Left cardiac atrium (tissue), 4 donors: ENCODE measurements around the gene RPH3AL. TPM values are rescaled to one million over a fixed set of nuclear protein-coding genes. Genes with fewer than 3 reads are reported as not detected.
A peak's percentile ranks its signal among the peaks of the same experiment; 100 is the strongest.
"Not testable (repeated sequence)": the region's sequence is repeated elsewhere in the genome, so short reads cannot be mapped to it uniquely, and the experiment has no call there.

ENCODE experiments used
- ATAC-seq, 2 donors: fragments of 200-7000 bp; cut with Tn5 transposase; one replicate each; pipeline ENCODE4 v1.9.1; 2020; ENCODE audit warnings: mild to moderate bottlenecking in 2 of 2, moderate library complexity in 2 of 2
- DNase-seq: peaks from one replicate; pipeline ENCODE4 v3.0.0-alpha.2; 2020
- intact Hi-C, 2 donors: fragments of 100-400 bp; cut with DNase I; formaldehyde crosslinking; loops; one replicate each; pipeline versions ENCODE4 v1.14.1 to v1.15.1; 2022 to 2023
- total RNA-seq, 2 donors: library from RNA; stranded (reverse); fragmentation: NEBNext Ultra II Directional; extraction: Animal tissue kit (Norgen Biotek cat#: 25700); gene quantifications; one replicate each; pipeline ENCODE4 v1.2.1, GENCODE V29; 2021
- donor health status: DM: no; HTN: yes; CAD: no.
- donor health status: DM: no; HTN: yes; CAD: no; lungs with severe emphysema.
- donor health status: DM: yes; HTN: yes; CAD: no.
- donor health status: Dilated cardiomyopathy.

The RPH3AL gene
- total RNA-seq, 2 donors from 2014 or later, result 5.9 to 10.9 TPM

DNA sequence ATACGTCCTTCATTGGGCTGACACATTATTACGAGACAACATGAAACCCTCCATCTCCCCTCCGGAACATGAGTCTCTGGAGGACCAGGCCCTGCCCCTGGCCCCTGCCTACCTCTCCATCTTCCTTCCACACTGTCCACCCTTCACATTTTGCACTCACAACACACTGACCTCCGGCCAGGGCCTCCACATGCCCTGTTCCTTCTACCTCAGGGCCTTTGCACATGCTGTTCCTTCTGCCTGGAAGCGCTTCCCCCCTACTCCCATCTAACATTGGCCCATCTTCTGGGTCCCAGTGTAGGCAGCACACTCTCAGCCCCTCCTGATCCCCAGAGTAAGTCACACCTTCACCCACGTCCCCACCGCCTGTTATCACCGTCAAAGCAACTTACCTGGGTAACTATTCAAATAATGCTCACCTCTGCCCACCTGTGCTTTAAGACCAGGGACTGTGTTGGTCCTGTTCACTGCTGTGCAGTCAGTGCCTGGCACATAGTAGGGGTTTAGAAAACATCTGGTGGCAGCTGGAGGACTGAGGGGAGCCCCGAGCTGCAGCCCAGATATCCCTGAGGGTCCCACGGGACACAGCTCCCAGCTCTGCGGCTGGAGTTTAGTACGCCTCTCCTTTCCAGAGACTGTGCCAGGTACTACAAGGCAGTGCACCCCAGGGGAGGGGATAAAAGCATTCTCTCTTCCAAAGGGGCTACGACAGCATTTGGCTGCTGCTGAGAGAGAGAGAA is 27.2 kb downstream of the RPH3AL start:
- DNase-seq (no peak), ATAC-seq (no peak)
- intact Hi-C loops, result no loop called here

- intact Hi-C loops, result no loop called here
Observed at GRCh38 chr17:323721-324571, 28.7 kb downstream of the RPH3AL start.

DNA sequence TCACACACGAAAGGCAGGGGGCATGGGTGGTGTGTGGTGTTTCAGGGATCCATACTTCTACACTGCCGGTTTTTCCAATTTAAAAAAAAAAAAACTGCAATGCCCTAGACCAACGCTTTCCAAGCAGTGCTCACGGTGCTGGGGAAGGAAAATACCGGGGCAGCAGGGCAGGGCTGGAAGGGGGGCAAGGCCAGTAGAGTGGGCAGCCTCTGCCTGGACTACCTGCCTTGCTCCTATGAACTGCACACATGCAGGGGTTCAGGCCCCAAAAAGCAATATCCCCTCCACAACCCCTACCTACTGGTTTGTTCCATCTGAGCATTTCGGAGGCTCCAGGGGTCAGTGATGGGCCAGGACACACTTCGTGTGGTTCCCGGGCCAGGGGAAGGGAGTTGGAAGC is 29.4 kb downstream of the RPH3AL start:
- no peak for ATAC-seq
- intact Hi-C loops, result no loop called here
- DNase-seq, result no peak

More at GRCh38 chr17:323721-324571, 28.7 kb downstream of the RPH3AL start:
- DNase-seq, result no peak
- ATAC-seq, result no peak

GRCh38 chr17:322006-322780 is 30.4 kb downstream of the RPH3AL start:
- no peak for DNase-seq
- ATAC-seq, result peak in 1 of 2 donors; percentile 12
- intact Hi-C loops, result no loop called here

DNA sequence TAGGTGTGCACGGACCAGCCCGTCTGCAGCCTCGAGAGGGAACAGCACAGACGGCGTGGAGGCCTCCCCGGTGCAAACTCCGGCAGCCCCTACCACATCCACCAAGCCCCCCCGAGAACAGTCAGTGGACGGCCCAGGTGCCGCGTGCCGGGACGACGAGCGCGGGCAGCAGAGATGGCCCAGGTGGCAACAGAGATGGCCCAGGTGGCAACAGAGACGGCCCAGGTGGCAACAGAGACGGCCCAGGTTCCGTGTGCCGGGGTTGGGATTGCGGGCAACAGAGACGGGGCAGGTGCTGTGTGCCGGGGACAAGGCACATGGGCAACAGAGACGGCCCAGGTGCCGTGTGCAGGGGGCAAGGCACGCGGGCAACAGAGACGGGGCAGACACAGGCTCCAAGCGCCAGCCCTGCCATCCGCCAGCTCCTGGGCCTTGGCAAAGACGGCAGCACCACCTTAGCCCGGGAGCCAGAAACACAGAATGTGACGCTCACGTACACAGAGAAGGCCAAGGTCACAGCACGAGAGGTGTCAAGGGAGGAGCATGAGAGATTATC is 31.1 kb downstream of the RPH3AL start:
- intact Hi-C loops, result no loop called here
- ATAC-seq (peak in 1 of 2 donors; percentile 13), DNase-seq (no peak)

GRCh38 chr17:320809-321385 is 31.7 kb downstream of the RPH3AL start:
- ATAC-seq (peak; percentile 44 to 48), DNase-seq (peak; percentile 25)
- intact Hi-C loops, result no loop called here

GRCh38 chr17:320139-320538 is 32.5 kb downstream of the RPH3AL start:
- intact Hi-C loops, result no loop called here
- ATAC-seq, result peak in 1 of 2 donors; percentile 32
- DNase-seq, result peak; percentile 19

- DNase-seq, result no peak
- intact Hi-C loops, result no loop called here
Observed at GRCh38 chr17:319266-319665, 33.3 kb downstream of the RPH3AL start.

DNA sequence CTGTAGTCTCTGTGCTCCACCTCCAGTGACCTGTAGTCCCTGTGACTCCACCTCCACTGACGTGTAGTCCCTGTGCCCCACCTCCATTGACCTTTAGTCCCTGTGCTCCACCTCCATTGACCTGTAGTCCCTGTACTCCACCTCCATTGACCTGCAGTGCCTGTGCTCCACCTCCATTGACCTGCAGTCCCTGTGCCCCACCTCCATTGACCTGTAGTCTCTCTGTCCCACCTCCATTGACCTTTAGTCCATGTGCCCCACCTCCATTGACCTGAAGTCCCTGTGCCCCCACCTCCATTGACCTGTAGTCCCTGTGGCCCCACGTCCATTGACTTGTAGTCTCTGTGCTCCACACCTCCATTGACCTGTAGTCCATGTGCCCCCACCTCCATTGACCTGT is 35.5 kb downstream of the RPH3AL start:
- intact Hi-C loops, ATAC-seq, DNase-seq: not testable (repeated sequence)

More at GRCh38 chr17:319266-319665, 33.3 kb downstream of the RPH3AL start:
- no peak for ATAC-seq

- intact Hi-C loops, ATAC-seq, DNase-seq: not testable (repeated sequence)
Observed at GRCh38 chr17:315399-315798, 37.2 kb downstream of the RPH3AL start.

DNA sequence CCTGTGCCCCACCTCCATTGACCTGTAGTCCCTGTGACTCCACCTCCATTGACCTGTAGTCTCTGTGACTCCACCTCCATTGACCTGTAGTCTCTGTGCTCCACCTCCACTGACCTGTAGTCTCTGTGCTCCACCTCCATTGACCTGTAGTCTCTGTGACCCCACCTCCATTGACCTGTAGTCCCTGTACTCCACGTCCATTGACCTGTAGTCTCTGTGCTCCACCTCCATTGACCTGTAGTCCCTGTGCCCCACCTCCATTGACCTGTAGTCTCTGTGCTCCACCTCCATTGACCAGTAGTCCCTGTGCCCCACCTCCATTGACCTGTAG is 38.0 kb downstream of the RPH3AL start:
- not testable (repeated sequence) for DNase-seq, ATAC-seq

GRCh38 chr17:313911-314613 is 38.5 kb downstream of the RPH3AL start:
- DNase-seq, result no peak
- ATAC-seq, result no peak
- intact Hi-C loops, result loop anchor here in 1 of 2 donors (5.0 kb wide), 1 partner anchor 82 kb away; no protein-coding TSS in a partner anchor

More for the DNA sequence above, 38.0 kb downstream of the RPH3AL start:
- intact Hi-C loops, result loop anchor here in 1 of 2 donors (5.0 kb wide), 1 partner anchor 82 kb away; no protein-coding TSS in a partner anchor

GRCh38 chr17:313231-313630 is 39.4 kb downstream of the RPH3AL start:
- DNase-seq, result no peak
- intact Hi-C loops, result loop anchor here in 1 of 2 donors (5.0 kb wide), 1 partner anchor 81 kb away; no protein-coding TSS in a partner anchor
- no peak for ATAC-seq

DNA sequence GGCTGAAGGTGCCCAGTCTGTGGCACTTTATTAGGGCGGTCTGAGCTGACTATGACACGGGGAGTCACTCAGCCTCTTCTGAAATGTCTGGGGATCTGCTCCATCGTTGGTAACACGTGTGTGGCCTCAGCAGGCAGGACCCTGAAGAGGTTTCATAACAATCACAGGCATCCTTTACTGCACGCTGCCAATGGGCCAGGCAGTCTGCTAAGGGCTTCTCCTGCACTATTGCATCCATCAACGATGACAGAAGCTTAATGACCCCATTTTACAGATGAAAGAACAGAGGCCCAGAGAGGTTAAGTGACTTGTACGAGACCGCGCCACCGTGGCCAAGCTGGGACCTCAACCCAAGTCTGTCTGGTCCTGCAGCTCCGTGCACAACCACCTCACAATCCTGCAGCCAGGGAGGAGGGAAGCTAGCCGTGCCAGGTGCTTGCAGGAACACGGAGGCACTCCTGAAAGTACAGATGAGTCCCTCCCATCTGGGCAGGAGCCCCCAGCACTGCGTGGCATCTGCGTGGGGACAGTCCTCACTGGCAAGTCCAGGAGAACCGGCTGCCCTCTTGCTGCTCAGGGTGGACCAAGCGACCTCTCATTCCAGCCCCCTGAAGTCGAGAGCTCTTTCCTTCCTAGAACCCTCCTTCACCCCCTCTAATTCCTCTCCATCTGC is 40.0 kb downstream of the RPH3AL start:
- no peak for DNase-seq
- ATAC-seq, result no peak
- intact Hi-C loops, result loop anchor here in 1 of 2 donors (5.0 kb wide), 1 partner anchor 80 kb away; no protein-coding TSS in a partner anchor

- intact Hi-C loops, result loop anchor here in 1 of 2 donors (5.0 kb wide), 1 partner anchor 79 kb away; no protein-coding TSS in a partner anchor
- DNase-seq, result no peak
- no peak for ATAC-seq
Observed at GRCh38 chr17:311119-311782, 41.4 kb downstream of the RPH3AL start.

GRCh38 chr17:310111-311010 is 42.2 kb downstream of the RPH3AL start:
- no peak for ATAC-seq
- no peak for DNase-seq
- intact Hi-C loops, result loop anchor here in 1 of 2 donors (5.0 kb wide), 1 partner anchor 78 kb away; no protein-coding TSS in a partner anchor
